Keratinocyte (primary cell): ENCODE data around the gene PRKCG. TPM values are rescaled to one million over a fixed set of nuclear protein-coding genes. Genes with fewer than 3 reads are reported as not detected.

Source experiments
- DNase-seq: peaks from one replicate; pipeline ENCODE4 v3.0.0-alpha.2; 2011; ENCODE audit warnings: low read depth, missing footprints, low spot score
- FAIRE-seq: peaks from 2 replicates; lab custom pipeline; 2011; peaks lifted over from hg19 to GRCh38; lab: Jason Lieb, UNC
- H2AFZ ChIP-seq: 2 replicates; pipeline ENCODE4 v1.6.0; 2012; ENCODE audit warnings: low read length, control low read depth, inconsistent platforms; ENCODE audit not compliant: control insufficient read depth
- H3K27ac ChIP-seq: 2 replicates; pipeline ENCODE4 v1.5.1; 2011; ENCODE audit warnings: low read length; ENCODE audit not compliant: control insufficient read depth, insufficient read depth
- H3K27me3 ChIP-seq: 3 replicates; pipeline ENCODE4 v1.6.0; 2011; ENCODE audit warnings: low read length; ENCODE audit not compliant: control insufficient read depth, insufficient read depth; ENCODE audit errors: extremely low read depth
- H3K36me3 ChIP-seq, 2 experiments: 2 replicates in 1 of 2; 3 replicates in 1 of 2; pipeline ENCODE4 v1.5.1; 2011; ENCODE audit warnings: low read length in 2 of 2, mild to moderate bottlenecking in 1 of 2; ENCODE audit not compliant: control insufficient read depth in 2 of 2, insufficient read depth in 2 of 2; ENCODE audit errors: extremely low read depth in 1 of 2
- H3K4me1 ChIP-seq: 3 replicates; pipeline ENCODE4 v1.5.1; 2011; ENCODE audit warnings: low read length; ENCODE audit not compliant: control insufficient read depth, insufficient read depth; ENCODE audit errors: extremely low read depth
- H3K4me2 ChIP-seq: 3 replicates; pipeline ENCODE4 v1.6.0; 2011; ENCODE audit warnings: low read depth, low read length; ENCODE audit not compliant: control insufficient read depth, insufficient read depth; ENCODE audit errors: extremely low read depth
- H3K4me3 ChIP-seq, 3 experiments: fragments of 200-600 bp in 1 of 3; sonication (generic) in 1 of 3; 2 replicates in 2 of 3; 3 replicates in 1 of 3; pipeline ENCODE4 v1.5.1; 2011 to 2016; ENCODE audit warnings: low read length in 3 of 3, mild to moderate bottlenecking in 3 of 3, control low read depth in 2 of 3, inconsistent platforms in 1 of 3, low read depth in 1 of 3, mixed read lengths in 1 of 3, mixed run types in 1 of 3, moderate library complexity in 1 of 3; ENCODE audit not compliant: control insufficient read depth in 2 of 3, insufficient read depth in 2 of 3; ENCODE audit errors: extremely low read depth in 1 of 3
- H3K79me2 ChIP-seq: 2 replicates; pipeline ENCODE4 v1.6.0; 2012; ENCODE audit warnings: low read length; ENCODE audit not compliant: control insufficient read depth, insufficient read depth
- H3K9ac ChIP-seq: 3 replicates; pipeline ENCODE4 v1.6.0; 2011; ENCODE audit warnings: low read length; ENCODE audit not compliant: control insufficient read depth, insufficient read depth; ENCODE audit errors: extremely low read depth
- H3K9me1 ChIP-seq: 3 replicates; pipeline ENCODE4 v1.6.0; 2011; ENCODE audit warnings: low read length; ENCODE audit not compliant: control insufficient read depth, insufficient read depth; ENCODE audit errors: extremely low read depth
- H3K9me3 ChIP-seq: 2 replicates; pipeline ENCODE4 v1.5.1; 2012; ENCODE audit warnings: low read depth, low read length; ENCODE audit not compliant: control insufficient read depth
- H4K20me1 ChIP-seq: 3 replicates; pipeline ENCODE4 v1.6.0; 2011; ENCODE audit warnings: low read length; ENCODE audit not compliant: control insufficient read depth, insufficient read depth; ENCODE audit errors: extremely low read depth
- EZH2 ChIP-seq: IDR thresholded peaks from one replicate; pipeline ENCODE4 v1.6.1; 2012; ENCODE audit warnings: inconsistent platforms, mild to moderate bottlenecking, low read length, moderate library complexity
- dilution Hi-C: fragments of 300-500 bp; cut with MboI; formaldehyde crosslinking; loops from one replicate; pipeline ENCODE4 v1.7.0; 2020; ENCODE audit warnings: low sequenced_read_pairs; ENCODE audit not compliant: extremely low pct_ligation_motif_present
- polyA plus RNA-seq, 5 experiments: library from polyadenylated mRNA; depleted of rRNA in 3 of 5; stranded (reverse) in 3 of 5; stranded (forward) in 1 of 5; unstranded in 1 of 5; fragments of >200 nt; gene quantifications; 1 replicate in 1 of 5; 2 replicates in 3 of 5; 3 replicates in 1 of 5; pipeline versions ENCODE4 v1.2.1 to v1.2.3, GENCODE V29; 2011 to 2012; ENCODE audit warnings: missing spikeins in 2 of 5, low read depth in 1 of 5, low replicate concordance in 1 of 5
- TF ChIP-seq, protein P1 (sequence below), 3 experiments: IDR thresholded peaks in 1 of 3; conservative IDR thresholded peaks in 1 of 3; optimal IDR thresholded peaks in 1 of 3; 2 replicates in 2 of 3; 3 replicates in 1 of 3; pipeline versions ENCODE3 to v1.5.1; 2011; ENCODE audit warnings: low read length in 3 of 3, mild to moderate bottlenecking in 3 of 3, moderate library complexity in 2 of 3, control low read depth in 1 of 3, inconsistent platforms in 1 of 3; ENCODE audit not compliant: insufficient read depth in 2 of 3; ENCODE audit errors: extremely low read depth in 1 of 3

Gene PRKCG
- polyA plus RNA-seq, 1 donor (not counting 4 experiments of a cell fraction or from before 2014, with no cell fraction given): not detected

DNA sequence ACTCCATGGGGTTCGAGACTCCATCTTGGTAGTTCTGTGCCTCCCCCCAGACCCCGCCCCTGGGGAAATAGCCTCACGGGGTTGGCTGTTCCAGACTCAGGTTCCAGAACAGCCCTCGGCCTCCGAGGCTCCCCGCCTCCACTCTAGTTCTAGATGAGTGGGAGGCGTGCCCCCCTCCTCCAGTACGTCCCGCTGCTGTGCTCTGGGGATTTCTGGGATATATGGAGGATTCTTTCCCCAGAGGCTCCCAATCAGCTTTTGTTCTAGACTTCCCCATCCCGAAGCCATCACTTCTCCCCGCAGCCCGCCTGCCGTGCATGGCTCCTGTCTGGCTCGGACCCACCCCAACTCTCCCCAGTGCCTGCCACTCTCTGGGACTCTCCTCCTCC lies 25.2 kb downstream of the PRKCG start:
- Histone ChIP-seq H3K9me3 (no peaks in the 10 kb centered on the region), H3K36me3 (no peaks in the 10 kb centered on the region), H3K4me2 (no peak overlapping the region), H3K4me3 (no peak overlapping the region), H2AFZ (no peak overlapping the region), H3K27ac (no peak overlapping the region), H3K79me2 (no peaks in the 10 kb centered on the region), H4K20me1 (no peaks in the 10 kb centered on the region), H3K27me3 (peaks cover 42% of the 10 kb centered on the region), H3K9me1 (no peaks in the 10 kb centered on the region), H3K4me1 (no peaks in the 10 kb centered on the region), H3K9ac (no peak overlapping the region)
- FAIRE-seq (no peak), DNase-seq (no peak)
- dilution Hi-C loops: no loop called here
- TF ChIP-seq, protein P1, sequence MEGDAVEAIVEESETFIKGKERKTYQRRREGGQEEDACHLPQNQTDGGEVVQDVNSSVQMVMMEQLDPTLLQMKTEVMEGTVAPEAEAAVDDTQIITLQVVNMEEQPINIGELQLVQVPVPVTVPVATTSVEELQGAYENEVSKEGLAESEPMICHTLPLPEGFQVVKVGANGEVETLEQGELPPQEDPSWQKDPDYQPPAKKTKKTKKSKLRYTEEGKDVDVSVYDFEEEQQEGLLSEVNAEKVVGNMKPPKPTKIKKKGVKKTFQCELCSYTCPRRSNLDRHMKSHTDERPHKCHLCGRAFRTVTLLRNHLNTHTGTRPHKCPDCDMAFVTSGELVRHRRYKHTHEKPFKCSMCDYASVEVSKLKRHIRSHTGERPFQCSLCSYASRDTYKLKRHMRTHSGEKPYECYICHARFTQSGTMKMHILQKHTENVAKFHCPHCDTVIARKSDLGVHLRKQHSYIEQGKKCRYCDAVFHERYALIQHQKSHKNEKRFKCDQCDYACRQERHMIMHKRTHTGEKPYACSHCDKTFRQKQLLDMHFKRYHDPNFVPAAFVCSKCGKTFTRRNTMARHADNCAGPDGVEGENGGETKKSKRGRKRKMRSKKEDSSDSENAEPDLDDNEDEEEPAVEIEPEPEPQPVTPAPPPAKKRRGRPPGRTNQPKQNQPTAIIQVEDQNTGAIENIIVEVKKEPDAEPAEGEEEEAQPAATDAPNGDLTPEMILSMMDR (optimal IDR thresholded peaks at IDR 0.05 in 1 of 3, IDR thresholded peaks at IDR 0.05 in 1 of 3, conservative IDR thresholded peaks at IDR 0.05 in 1 of 3; ENCODE audit: extremely low read depth in 1 of 3, insufficient read depth in 2 of 3, low read length in 3 of 3): no peak
- TF ChIP-seq EZH2: peak; percentile 4

GRCh38 chr19:53907690-53908089 lies 25.7 kb downstream of the PRKCG start:
- Histone ChIP-seq H3K9me1 (no peaks in the 10 kb centered on the region), H3K4me3 (no peak overlapping the region), H3K4me1 (no peaks in the 10 kb centered on the region), H3K9me3 (no peaks in the 10 kb centered on the region), H4K20me1 (no peaks in the 10 kb centered on the region), H3K4me2 (no peak overlapping the region), H3K36me3 (no peaks in the 10 kb centered on the region), H3K27me3 (peaks cover 42% of the 10 kb centered on the region), H3K79me2 (no peaks in the 10 kb centered on the region), H3K27ac (no peak overlapping the region), H2AFZ (no peak overlapping the region), H3K9ac (no peak overlapping the region)
- FAIRE-seq (no peak), DNase-seq (no peak)
- dilution Hi-C loops: no loop called here
- TF ChIP-seq, protein P1 (optimal IDR thresholded peaks at IDR 0.05 in 1 of 3, IDR thresholded peaks at IDR 0.05 in 1 of 3, conservative IDR thresholded peaks at IDR 0.05 in 1 of 3; ENCODE audit: extremely low read depth in 1 of 3, insufficient read depth in 2 of 3, low read length in 3 of 3): no peak
- peak; percentile 90 for TF ChIP-seq EZH2
